Neural progenitor cell (in vitro differentiated cells): ENCODE data around the gene NCOR2.

Experiments
- CTCF ChIP-seq: fragments of 200-600 bp; sonication (generic); IDR thresholded peaks from 2 replicates; pipeline ENCODE4 v1.5.1; 2017; ENCODE audit warnings: antibody characterized with exemption, mild to moderate bottlenecking
- EZH2 ChIP-seq: fragments of 200-600 bp; sonication (generic); IDR thresholded peaks from 2 replicates; pipeline ENCODE4 v1.6.1; 2017; ENCODE audit warnings: antibody characterized with exemption, mild to moderate bottlenecking, moderate library complexity
- EZH2phosphoT487 ChIP-seq: fragments of 200-600 bp; sonication (generic); IDR thresholded peaks from 2 replicates; pipeline ENCODE4 v1.6.1; 2017; ENCODE audit warnings: antibody characterized with exemption

DNA sequence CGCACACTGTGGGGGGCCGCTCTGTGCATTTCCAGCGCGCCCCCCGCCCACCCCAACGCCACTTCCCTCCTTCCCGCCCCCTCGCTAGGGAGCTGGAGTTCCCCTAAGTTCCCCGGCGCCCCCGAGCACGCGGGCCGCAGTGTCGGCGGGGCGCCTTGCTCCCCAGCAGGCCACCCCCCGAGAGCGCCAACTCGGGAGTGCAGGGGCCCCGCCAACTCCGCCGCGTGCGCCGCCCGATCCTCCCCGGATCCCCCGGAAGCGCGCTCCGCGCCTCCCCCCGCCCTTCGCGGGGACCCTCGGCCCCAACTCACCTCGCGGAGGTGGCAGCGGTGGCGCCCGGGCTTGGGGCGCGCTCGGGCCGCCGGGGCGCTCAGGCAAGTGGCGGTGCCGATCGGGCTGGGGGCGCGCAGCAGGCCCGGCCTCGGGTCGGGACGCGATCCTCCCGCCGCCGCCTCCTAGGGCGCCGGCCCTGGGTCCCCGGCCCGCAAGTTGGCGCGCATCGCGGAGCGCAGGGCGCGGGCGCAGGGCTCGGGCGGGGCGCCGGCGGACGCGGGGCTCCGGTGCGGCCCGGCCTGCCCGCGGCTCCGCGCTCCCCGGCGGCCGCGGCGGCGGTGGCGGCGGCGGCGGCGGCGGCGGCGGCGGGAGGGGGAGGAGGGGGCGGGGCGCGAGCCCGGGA, at the start of gene NCOR2:
- TF ChIP-seq CTCF (peak; percentile 35), EZH2phosphoT487 (no peak), EZH2 (no peak)
